OCI-LY1 (cell line): ENCODE measurements around the gene MYCT1.

Experiments used
- H2AFZ ChIP-seq: fragments of 200-600 bp; sonication (generic), shearing (Covaris generic); 2 replicates; pipeline ENCODE4 v1.6.0; 2014; ENCODE audit warnings: antibody characterized with exemption, mild to moderate bottlenecking, low read length
- H3F3A ChIP-seq: fragments of 200-600 bp; sonication (generic), shearing (Covaris generic); 2 replicates; pipeline ENCODE4 v1.6.0; 2014; ENCODE audit warnings: mild to moderate bottlenecking, antibody characterized with exemption, low read length, moderate library complexity; ENCODE audit not compliant: insufficient read depth
- H3K27ac ChIP-seq: fragments of 200-600 bp; sonication (generic); 2 replicates; pipeline ENCODE4 v1.5.1; 2014; ENCODE audit warnings: low read length, mixed run types, mild to moderate bottlenecking, low read depth; ENCODE audit not compliant: poor library complexity, severe bottlenecking
- H3K27me3 ChIP-seq: fragments of 200-600 bp; sonication (generic); 2 replicates; pipeline ENCODE4 v1.6.0; 2014; ENCODE audit warnings: antibody characterized with exemption, mild to moderate bottlenecking, low read length, moderate library complexity; ENCODE audit not compliant: insufficient read depth
- H3K36me3 ChIP-seq: fragments of 200-600 bp; sonication (generic); 2 replicates; pipeline ENCODE4 v1.6.1; 2014; ENCODE audit warnings: mild to moderate bottlenecking, antibody characterized with exemption, low read length, moderate library complexity, mixed read lengths; ENCODE audit not compliant: insufficient read depth
- H3K4me1 ChIP-seq: fragments of 200-600 bp; sonication (generic); 2 replicates; pipeline ENCODE4 v1.5.1; 2014; ENCODE audit warnings: mild to moderate bottlenecking, low read length, moderate library complexity; ENCODE audit not compliant: insufficient read depth, severe bottlenecking
- H3K4me2 ChIP-seq: fragments of 200-600 bp; sonication (generic), shearing (Covaris generic); 2 replicates; pipeline ENCODE4 v1.6.1; 2014; ENCODE audit warnings: low read length
- H3K4me3 ChIP-seq: fragments of 200-600 bp; sonication (generic); 2 replicates; pipeline ENCODE4 v1.5.1; 2014; ENCODE audit warnings: low read length, low read depth, mild to moderate bottlenecking, mixed read lengths; ENCODE audit not compliant: poor library complexity, severe bottlenecking
- H3K79me2 ChIP-seq: fragments of 200-600 bp; shearing (Covaris generic); 2 replicates; pipeline ENCODE4 v1.6.1; 2016; ENCODE audit warnings: mixed run types, low read length, mixed read lengths; ENCODE audit not compliant: insufficient read depth
- H3K9ac ChIP-seq: fragments of 200-600 bp; sonication (generic), shearing (Covaris generic); 2 replicates; pipeline ENCODE4 v1.6.1; 2014; ENCODE audit warnings: mild to moderate bottlenecking, low read length, mixed read lengths
- H3K9me2 ChIP-seq: fragments of 200-600 bp; sonication (generic), shearing (Covaris generic); 2 replicates; pipeline ENCODE4 v1.6.1; 2014; ENCODE audit warnings: low read depth, mild to moderate bottlenecking, low read length, mixed read lengths
- H3K9me3 ChIP-seq: fragments of 200-600 bp; shearing (Covaris generic); 2 replicates; pipeline ENCODE4 v1.6.1; 2014; ENCODE audit warnings: low read length, mixed read lengths
- H4K20me1 ChIP-seq: fragments of 200-600 bp; sonication (generic), shearing (Covaris generic); 2 replicates; pipeline ENCODE4 v1.6.0; 2016; ENCODE audit warnings: mild to moderate bottlenecking, low read length; ENCODE audit not compliant: insufficient read depth
- EZH2 ChIP-seq: fragments of 200-600 bp; sonication (generic), shearing (Covaris generic); IDR thresholded peaks from 2 replicates; pipeline ENCODE4 v1.8.0; 2017; ENCODE audit warnings: borderline replicate concordance, mixed run types, mild to moderate bottlenecking, antibody characterized with exemption, low read length, moderate library complexity, mixed read lengths
- TF ChIP-seq, protein P1 (sequence below): fragments of 200-600 bp; sonication (generic), shearing (Covaris generic); IDR thresholded peaks from 2 replicates; pipeline ENCODE4 v1.5.1; 2017; ENCODE audit warnings: mild to moderate bottlenecking, antibody characterized with exemption, low read length, moderate library complexity, mixed read lengths

Gene MYCT1, protein sequence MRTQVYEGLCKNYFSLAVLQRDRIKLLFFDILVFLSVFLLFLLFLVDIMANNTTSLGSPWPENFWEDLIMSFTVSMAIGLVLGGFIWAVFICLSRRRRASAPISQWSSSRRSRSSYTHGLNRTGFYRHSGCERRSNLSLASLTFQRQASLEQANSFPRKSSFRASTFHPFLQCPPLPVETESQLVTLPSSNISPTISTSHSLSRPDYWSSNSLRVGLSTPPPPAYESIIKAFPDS

DNA sequence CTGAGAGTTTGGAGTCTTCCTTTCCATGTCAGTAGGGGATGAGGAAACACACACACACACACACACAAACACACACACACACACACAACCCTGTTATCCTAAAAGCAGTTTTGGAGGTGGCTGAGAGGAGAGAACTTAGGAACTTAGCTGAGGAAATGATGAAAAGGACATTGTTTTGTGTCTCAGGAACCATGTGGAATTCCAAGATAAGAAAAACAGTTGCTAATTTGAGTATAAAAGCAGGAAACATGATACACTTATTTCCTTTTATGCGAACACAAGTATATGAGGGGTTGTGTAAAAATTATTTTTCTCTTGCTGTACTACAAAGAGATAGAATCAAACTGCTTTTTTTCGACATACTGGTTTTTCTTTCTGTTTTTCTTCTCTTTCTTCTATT, at the start of gene MYCT1:
MYCT1 (plus strand) TSS at position 264 of the 400 bp plus-strand sequence; CDS start at position 270, 6 bp downstream.
- TF ChIP-seq, protein P1, sequence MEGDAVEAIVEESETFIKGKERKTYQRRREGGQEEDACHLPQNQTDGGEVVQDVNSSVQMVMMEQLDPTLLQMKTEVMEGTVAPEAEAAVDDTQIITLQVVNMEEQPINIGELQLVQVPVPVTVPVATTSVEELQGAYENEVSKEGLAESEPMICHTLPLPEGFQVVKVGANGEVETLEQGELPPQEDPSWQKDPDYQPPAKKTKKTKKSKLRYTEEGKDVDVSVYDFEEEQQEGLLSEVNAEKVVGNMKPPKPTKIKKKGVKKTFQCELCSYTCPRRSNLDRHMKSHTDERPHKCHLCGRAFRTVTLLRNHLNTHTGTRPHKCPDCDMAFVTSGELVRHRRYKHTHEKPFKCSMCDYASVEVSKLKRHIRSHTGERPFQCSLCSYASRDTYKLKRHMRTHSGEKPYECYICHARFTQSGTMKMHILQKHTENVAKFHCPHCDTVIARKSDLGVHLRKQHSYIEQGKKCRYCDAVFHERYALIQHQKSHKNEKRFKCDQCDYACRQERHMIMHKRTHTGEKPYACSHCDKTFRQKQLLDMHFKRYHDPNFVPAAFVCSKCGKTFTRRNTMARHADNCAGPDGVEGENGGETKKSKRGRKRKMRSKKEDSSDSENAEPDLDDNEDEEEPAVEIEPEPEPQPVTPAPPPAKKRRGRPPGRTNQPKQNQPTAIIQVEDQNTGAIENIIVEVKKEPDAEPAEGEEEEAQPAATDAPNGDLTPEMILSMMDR, result no peak
- no peak for TF ChIP-seq EZH2
- no peak within 1 kb of the TSS for H3K9ac ChIP-seq
- H3K4me1 ChIP-seq, result peaks cover 10% of the 10 kb centered on the region
- no peaks in the 10 kb centered on the region for H4K20me1 ChIP-seq
- no peaks in the 10 kb centered on the region for H3K9me3 ChIP-seq
- H3F3A ChIP-seq, result no peaks in the 10 kb centered on the region
- H3K9me2 ChIP-seq, result no peaks in the 10 kb centered on the region
- no peaks in the 10 kb centered on the region for H3K36me3 ChIP-seq
- no peak within 1 kb of the TSS for H3K27ac ChIP-seq
- no peaks in the 10 kb centered on the region for H3K27me3 ChIP-seq
- H2AFZ ChIP-seq, result no peak within 1 kb of the TSS
- no peak within 1 kb of the TSS for H3K4me2 ChIP-seq
- H3K79me2 ChIP-seq, result no peaks in the 10 kb centered on the region
- no peak within 1 kb of the TSS for H3K4me3 ChIP-seq

DNA sequence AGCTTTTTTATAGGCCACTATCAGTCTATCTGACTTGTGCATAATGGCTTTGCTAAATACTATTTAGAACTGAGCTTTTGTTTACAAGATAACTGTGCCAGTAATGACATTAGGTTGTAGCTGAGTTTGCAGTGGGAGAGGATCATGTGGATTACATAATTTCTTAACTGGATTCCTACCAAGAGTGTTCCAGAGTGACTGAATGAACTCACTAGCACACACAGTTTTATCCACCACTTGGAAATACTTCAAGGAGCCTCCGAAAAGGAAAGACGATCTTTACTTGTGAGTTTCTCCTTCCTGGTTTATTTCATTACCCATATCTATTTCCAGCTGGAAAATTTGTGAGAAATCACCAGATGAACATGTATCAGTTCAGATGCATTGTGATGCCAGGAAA, 49.6 kb upstream of the MYCT1 start:
- H3K4me3 ChIP-seq, result no peak overlapping the region
- no peak overlapping the region for H3K9ac ChIP-seq
- no peaks in the 10 kb centered on the region for H4K20me1 ChIP-seq
- no peak overlapping the region for H2AFZ ChIP-seq
- no peaks in the 10 kb centered on the region for H3K36me3 ChIP-seq
- TF ChIP-seq, protein P1, result no peak
- no peak for TF ChIP-seq EZH2
- no peak overlapping the region for H3K27ac ChIP-seq
- no peaks in the 10 kb centered on the region for H3F3A ChIP-seq
- H3K4me1 ChIP-seq, result no peaks in the 10 kb centered on the region
- H3K9me3 ChIP-seq, result no peaks in the 10 kb centered on the region
- H3K4me2 ChIP-seq, result no peak overlapping the region
- H3K79me2 ChIP-seq, result no peaks in the 10 kb centered on the region
- no peaks in the 10 kb centered on the region for H3K9me2 ChIP-seq
- H3K27me3 ChIP-seq, result no peaks in the 10 kb centered on the region

DNA sequence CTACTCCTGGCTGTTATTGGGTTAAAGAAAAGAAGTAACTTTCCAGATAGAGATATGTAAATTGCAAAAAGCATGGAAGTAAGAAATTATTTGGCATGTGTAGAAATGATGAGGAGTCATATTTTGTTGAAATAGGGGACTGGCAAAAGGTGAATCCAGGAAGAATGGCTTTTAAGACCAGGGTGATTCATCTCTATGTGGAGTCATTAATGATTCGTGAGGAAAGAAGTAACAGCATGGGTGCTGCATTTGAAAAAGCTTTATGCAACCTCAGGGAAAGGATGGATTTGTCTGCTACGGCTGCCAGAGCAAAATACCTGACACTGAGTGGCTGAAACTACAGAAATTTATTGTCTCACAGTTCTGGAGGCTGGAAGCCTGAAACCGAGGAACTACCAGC, 45.7 kb upstream of the MYCT1 start:
- Histone ChIP-seq H3K4me1 (no peaks in the 10 kb centered on the region), H4K20me1 (no peaks in the 10 kb centered on the region), H3K4me3 (no peak overlapping the region), H3F3A (no peaks in the 10 kb centered on the region), H3K9me3 (no peaks in the 10 kb centered on the region), H3K36me3 (no peaks in the 10 kb centered on the region), H3K9me2 (no peaks in the 10 kb centered on the region), H3K79me2 (no peaks in the 10 kb centered on the region), H2AFZ (no peak overlapping the region), H3K4me2 (no peak overlapping the region), H3K9ac (no peak overlapping the region), H3K27me3 (no peaks in the 10 kb centered on the region), H3K27ac (no peak overlapping the region)
- TF ChIP-seq, protein P1, result no peak
- TF ChIP-seq EZH2, result no peak
